ENCODE data around the gene URB1.
"Not testable (repeated sequence)": the region's sequence is repeated elsewhere in the genome, so short reads cannot be mapped to it uniquely, and the experiment has no call there.

URB1 gene

GRCh38 chr21:32411350-32412161 lies 18.7 kb upstream of the URB1 start:
- peak; percentile 42 for DNase-seq

GRCh38 chr21:32410916-32411315 lies 18.1 kb upstream of the URB1 start:
- DNase-seq: no peak

GRCh38 chr21:32410291-32410690 lies 17.5 kb upstream of the URB1 start:
- no peak for DNase-seq

GRCh38 chr21:32406405-32406804 lies 13.6 kb upstream of the URB1 start:
- DNase-seq: no peak

GRCh38 chr21:32403201-32403777 lies 10.5 kb upstream of the URB1 start:
- DNase-seq: peak; percentile 54

- DNase-seq: no peak
Measured at GRCh38 chr21:32393677-32394001, 827 bp upstream of the URB1 start.

GRCh38 chr21:32392299-32392879 lies 423 bp downstream of the URB1 start:
- DNase-seq: no peak

GRCh38 chr21:32391755-32392154 lies 1.1 kb downstream of the URB1 start:
- DNase-seq: no peak

- DNase-seq: not testable (repeated sequence)
Measured at GRCh38 chr21:32390537-32391224, 2.1 kb downstream of the URB1 start.

GRCh38 chr21:32389337-32390015 lies 3.3 kb downstream of the URB1 start:
- no peak for DNase-seq

- no peak for DNase-seq
Measured at GRCh38 chr21:32388306-32388705, 4.5 kb downstream of the URB1 start.

- no peak for DNase-seq
Measured at GRCh38 chr21:32387151-32387550, 5.7 kb downstream of the URB1 start.

GRCh38 chr21:32386195-32386870 lies 6.5 kb downstream of the URB1 start:
- DNase-seq: no peak

GRCh38 chr21:32383812-32384211 lies 9.0 kb downstream of the URB1 start:
- no peak for DNase-seq

GRCh38 chr21:32382108-32382644 lies 10.6 kb downstream of the URB1 start:
- no peak for DNase-seq

- DNase-seq: no peak
Measured at GRCh38 chr21:32381571-32381970, 11.2 kb downstream of the URB1 start.

- DNase-seq: no peak
Measured at GRCh38 chr21:32380940-32381339, 11.9 kb downstream of the URB1 start.

GRCh38 chr21:32378956-32379355 lies 13.9 kb downstream of the URB1 start:
- no peak for DNase-seq

GRCh38 chr21:32377991-32378390 lies 14.8 kb downstream of the URB1 start:
- DNase-seq: no peak

- no peak for DNase-seq
Measured at GRCh38 chr21:32377506-32377905, 15.3 kb downstream of the URB1 start.

- no peak for DNase-seq
Measured at GRCh38 chr21:32372755-32373154, 20.1 kb downstream of the URB1 start.

GRCh38 chr21:32371913-32372314 lies 20.9 kb downstream of the URB1 start:
- DNase-seq: peak; percentile 91
